Umbilical cord (tissue), 2 donors: ENCODE data around the gene HABP2. TPM values are rescaled to one million over a fixed set of nuclear protein-coding genes. Genes with fewer than 3 reads are reported as not detected.

Source experiments
- DNase-seq: peaks from one replicate; pipeline ENCODE4 v3.0.0-alpha.2; 2015; ENCODE audit warnings: low spot score
- total RNA-seq: library from RNA; depleted of rRNA; stranded (reverse); fragments of >200 nt; gene quantifications from one replicate; pipeline ENCODE4 v1.2.3, GENCODE V29; 2014; ENCODE audit warnings: low replicate concordance; ENCODE audit not compliant: insufficient read depth

HABP2 gene
- 0.24 TPM for total RNA-seq

DNA sequence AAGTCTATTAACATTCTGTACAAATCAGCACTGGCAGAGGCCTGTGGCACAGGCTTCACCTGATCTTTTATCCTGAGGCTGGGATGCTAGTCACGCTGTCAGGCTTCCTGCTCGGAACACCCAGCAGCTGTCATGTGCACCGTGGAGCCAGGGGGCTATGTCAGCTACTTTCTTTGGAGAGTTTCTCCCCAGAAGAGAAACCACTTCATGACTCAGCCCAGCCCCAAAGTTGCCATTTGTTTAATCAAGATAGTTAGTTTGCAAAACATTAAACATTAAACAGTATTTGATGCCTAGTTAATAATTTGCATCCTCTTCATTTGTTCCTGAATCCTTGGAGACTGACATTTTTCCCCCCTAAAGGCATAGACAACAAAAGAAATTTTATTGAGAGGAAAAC is at the start of gene HABP2:
HABP2 (plus strand) TSS at position 353 of the 400 bp plus-strand sequence. CDS start 69 bp downstream, outside the sequence.
- no peak for DNase-seq

- DNase-seq: no peak
These were observed 48.9 kb upstream of the HABP2 start for GRCh38 chr10:113503930-113504329.

DNA sequence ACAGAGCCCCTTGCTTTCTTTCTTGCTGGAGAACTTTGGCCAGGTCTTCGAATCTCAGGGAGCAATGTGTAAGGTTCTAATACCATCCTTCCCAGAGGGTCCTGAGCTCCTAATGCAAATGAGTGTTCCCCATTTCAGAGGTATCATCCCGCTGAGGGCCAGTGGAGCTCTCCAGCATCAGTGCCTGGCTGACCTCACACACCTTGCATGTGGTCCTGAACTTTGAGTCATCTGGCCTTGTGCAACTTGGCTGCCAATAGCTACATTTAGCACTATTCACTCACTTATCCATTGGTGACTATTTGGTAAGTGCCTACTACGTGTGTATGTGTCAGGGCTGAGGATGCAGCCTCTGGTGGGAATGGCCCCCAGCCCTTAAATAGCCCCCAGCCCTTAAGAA is 48.4 kb upstream of the HABP2 start:
- DNase-seq: no peak

DNA sequence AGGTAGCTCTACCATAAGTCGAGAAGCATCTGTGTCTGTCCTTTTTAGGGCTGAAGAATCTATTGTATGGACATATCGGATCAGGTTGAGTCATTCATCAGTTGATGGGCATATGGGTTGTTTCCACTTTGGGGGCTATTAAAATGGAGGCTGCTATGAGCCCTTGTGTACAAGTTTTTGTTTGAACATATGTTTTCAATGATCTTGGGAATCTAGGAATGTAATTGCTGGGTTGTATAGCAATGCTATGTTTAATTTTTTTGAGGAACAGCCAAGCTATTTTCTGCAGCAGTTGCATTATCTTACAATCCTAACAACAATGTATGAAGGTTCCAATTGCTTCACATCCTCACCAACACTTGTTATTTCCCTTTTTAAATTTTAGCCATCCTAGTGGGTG is 46.4 kb upstream of the HABP2 start:
- no peak for DNase-seq

DNA sequence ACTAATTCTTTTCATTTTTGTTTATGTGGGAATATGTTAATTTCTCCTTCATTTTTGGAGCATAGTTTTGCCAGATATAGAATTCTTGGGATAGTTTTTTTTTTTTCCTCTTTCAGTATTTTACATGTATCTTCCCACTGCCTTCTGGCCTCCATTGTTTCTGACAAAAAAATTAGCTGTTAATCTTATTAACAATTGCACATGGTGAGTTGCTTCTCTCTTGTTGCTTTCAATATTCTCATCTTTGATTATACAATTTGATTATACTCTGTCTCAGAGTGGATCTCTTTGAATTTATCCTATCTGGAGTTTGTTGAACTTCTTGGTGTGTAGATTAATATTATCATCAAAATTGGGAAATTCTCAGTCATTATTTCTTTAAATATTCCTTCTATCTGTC is 41.4 kb upstream of the HABP2 start:
- no peak for DNase-seq

DNA sequence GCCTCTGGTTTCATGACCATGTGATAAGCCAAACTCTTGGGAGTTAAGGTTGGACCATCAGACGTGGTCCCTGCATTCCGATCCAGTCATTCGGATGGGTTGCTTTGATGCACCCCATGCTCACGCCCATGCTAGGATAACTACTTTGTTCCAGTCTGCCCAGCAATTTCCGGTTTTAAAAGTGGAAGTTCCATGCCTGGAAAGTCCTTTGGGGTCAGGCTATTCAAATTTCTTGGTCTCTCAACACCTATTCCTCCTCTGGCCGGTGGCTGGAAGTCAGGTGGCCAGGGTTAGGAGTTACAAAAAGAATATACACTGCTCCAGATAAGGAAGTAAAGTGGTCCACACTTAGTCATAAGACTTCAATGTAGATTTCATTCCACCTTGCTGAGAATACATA is 37.7 kb upstream of the HABP2 start:
- DNase-seq: no peak

DNA sequence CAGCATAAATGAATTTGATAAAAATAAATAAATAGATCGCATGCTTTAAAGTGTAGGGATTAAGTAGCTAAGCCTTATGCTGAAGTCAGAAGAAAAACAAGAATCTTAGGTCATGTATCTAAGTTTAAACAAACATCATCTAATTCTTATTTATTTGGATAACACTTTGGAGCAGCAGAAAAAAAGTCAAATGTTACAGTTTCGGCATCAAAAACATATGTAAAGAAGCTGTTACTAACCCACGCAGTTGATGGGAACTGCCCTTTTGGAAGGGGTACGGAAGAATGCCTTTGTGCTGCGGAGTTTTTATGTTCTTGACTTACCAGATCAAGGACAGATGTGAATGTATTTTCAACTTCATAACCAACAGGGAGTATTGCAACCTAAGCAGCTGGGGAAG is 37.3 kb upstream of the HABP2 start:
- no peak for DNase-seq

DNA sequence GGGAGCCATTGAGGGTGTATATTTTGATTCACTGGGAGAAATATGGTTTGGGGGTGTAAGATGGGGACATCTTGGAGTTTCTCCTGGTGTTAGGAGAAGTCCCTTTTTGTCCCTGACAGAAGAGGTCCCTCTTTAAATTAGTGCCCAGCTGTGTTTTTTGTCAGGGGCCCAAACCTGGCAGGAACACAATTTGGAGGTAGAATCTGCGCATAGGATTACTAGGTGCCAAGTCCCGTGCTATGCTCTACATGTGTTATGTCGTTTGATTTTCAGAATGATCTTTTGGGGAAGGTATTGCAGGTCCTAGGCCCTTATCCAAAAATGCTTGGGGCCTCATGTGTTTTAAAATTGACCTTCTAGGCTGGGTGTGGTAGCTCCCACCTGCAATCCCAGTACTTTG is 36.8 kb upstream of the HABP2 start:
- DNase-seq: no peak

DNA sequence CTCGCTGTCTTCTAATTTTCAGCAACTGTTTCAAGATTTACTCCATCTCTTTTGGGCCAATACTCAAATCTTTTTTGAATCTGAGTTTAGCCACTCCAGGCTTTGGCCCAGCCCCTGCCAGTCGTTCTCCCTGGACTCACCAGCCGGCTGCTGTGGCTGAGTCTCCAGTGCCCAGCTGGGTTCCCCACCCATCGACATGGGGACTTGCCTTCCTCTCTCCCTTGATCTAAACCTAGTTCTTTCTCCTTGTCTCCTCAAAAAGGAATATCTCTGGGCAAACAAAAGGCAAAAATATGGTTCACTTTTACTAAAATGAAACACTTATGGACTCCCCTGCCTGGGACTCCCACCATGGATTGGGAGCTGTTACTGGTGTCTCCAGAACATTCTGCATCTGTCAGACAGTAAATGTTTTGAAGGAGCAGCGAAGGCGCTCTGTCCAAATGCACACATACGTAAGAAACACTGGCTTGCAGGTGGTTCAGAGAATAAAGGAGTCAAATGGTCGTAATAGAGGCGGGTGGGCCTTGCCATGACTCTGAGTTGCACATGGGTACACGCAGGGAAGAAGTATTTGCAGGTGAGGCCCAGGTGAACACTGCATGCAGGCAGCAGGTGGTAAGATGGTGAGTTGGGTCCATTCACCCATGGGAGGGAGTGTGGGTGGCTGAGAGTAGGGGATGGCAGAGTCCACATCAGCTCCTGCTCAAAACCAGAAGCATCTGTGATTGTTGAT is 35.5 kb upstream of the HABP2 start:
- no peak for DNase-seq

DNA sequence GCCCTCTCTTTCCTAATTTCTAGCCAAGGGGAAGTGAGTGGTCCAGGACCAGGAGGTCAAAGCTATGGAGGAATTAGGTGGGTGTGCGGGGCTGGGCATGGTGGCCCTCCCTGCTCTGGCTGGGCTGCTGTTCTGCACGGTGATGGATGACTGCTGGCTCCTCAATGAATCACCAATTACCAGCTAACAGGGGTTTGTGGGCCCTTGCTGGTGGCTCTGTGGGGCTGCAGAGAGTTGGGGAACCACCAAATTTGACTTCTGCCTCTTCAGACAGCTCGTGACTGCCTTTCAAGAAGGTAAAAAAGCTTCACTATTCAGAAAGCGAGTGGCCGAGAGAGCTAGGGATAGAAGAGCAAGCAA is 35.0 kb upstream of the HABP2 start:
- DNase-seq: no peak

GRCh38 chr10:113518415-113518814 is 34.4 kb upstream of the HABP2 start:
- DNase-seq: no peak

GRCh38 chr10:113518816-113519591 is 33.8 kb upstream of the HABP2 start:
- no peak for DNase-seq

DNA sequence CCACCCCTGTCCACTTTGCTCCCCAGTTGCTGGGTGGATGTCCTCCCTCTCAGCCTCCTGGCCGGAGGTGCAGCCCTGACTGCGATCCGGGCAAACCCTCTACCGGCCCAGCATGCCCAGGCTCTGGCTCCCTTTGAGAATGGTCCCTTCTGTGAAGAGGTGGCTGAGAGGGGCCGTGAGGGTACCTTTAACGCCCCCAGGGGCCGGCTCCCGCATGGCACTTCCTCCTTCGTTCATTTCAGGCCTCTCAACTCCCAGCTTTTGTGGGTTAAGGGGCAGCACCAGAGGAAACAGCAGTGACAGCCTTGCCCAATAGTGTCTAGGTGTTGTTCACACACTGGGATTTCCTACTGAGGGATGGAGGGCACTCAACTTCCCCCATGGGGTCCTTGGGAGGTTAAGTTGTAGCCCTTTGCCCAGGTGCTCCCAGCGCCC is 33.2 kb upstream of the HABP2 start:
- DNase-seq: no peak

DNA sequence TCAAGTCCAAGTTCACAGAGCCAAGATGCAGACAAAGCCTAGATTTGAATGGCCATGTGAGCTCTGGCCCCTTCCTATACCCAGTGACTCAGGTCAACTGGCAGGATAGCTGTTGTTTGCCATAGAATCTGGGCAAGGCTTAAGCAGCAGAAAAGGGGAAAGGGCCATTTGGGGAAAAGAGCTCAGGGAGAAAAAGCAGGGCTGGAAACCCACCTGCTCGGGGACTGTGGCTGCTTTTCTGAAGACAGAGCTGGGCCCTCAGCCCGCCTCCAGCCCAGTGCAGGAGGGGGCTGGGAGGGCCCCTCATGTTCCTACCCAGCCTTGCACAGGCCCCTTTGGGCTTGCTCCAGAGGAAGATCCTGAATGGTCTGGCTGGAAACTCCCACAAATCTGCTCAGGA is 32.6 kb upstream of the HABP2 start:
- no peak for DNase-seq

- peak; percentile 85 for DNase-seq
These were observed 32.0 kb upstream of the HABP2 start for GRCh38 chr10:113520690-113521474.

GRCh38 chr10:113521475-113521795 is 31.4 kb upstream of the HABP2 start:
- DNase-seq: no peak

- DNase-seq: no peak
These were observed 30.4 kb upstream of the HABP2 start for GRCh38 chr10:113522460-113522859.

GRCh38 chr10:113523071-113523470 is 29.8 kb upstream of the HABP2 start:
- no peak for DNase-seq

DNA sequence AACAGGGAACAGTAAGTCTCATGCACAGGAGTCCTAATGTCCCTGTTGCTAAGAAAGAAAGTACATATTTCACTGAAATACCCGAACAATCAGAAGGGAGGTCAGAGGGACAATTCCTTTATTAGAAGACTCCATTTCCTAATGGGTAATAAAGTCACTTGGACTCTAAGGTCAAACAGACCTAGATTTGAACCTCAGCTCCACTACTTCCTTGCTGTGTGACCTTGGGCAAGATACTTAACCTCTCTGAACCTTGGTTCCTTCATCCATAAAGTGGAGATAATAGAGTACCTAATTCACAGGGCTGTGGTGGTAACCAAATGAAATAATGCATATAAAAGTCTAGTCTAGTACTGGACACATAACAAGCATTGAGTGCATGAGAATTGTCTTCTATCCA is 29.2 kb upstream of the HABP2 start:
- DNase-seq: no peak

DNA sequence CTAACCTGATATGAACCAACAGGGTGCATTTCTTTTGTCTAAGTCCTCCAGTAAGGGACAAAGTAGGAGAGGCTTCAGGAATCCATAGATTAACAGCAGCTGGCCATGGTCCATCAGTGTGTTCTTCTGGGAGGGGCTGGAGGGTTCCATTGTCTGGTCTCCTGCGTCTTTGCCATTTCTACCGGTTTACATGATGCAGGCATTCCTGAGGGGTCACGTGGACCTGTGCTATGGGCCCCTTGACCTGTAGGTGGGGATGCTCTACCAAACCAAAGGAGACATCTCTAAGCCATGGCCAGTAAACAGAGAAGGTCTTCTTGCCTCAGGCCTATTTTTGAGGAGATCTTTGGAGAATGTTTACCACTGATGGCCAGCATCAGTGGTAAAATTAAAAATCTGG is 28.7 kb upstream of the HABP2 start:
- no peak for DNase-seq

DNA sequence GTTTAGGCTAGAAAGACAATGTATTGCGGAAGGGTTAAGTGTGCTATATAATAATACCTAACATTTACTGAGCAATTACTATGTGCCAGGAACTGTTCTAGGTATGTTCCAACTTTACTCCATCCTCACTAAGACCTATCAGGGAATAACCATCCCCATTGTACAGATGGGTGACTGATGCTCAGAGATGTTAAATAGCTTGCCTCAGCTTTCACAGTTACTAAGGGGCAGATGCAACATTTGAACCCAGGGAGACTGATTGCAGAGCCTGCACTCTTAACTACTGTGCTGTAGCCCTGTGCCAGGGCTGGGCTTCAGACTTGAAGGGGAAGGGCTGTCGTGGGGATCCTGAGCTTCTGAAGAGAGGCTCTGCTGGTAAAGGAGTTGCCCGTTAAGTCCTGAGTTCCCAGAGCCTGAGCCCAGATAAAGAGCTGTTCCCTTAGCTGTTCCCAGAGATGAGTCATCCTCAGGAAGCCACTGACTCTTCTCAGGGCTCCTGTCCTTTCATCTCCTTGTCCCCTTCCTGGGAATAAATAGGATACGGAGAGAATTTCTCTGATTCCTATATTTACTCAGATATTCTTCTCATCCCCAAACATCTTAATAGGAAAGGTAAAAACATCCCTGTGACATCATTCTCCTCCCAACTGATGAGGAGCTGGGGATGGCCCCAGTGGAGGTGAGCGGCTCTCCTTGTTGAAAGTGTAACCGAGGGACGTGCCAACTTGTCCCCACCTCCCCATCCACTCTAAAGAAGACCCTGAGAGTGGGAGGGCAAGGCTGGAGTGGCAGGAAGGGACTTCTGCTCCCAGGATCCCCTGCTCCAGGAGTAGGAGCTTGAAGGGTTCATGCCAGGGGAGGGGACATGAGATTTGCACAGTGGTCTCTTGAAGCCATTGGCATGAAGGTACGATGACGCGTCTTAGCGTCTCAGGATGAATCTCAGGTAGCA is 28.0 kb upstream of the HABP2 start:
- peak; percentile 26 for DNase-seq
